ENCODE data around the gene PGAP1. TPM values are rescaled to one million over a fixed set of nuclear protein-coding genes. Genes with fewer than 3 reads are reported as not detected.

PGAP1 gene
- total RNA-seq, 1 experiment from 2014 or later = 7.1 TPM

DNA sequence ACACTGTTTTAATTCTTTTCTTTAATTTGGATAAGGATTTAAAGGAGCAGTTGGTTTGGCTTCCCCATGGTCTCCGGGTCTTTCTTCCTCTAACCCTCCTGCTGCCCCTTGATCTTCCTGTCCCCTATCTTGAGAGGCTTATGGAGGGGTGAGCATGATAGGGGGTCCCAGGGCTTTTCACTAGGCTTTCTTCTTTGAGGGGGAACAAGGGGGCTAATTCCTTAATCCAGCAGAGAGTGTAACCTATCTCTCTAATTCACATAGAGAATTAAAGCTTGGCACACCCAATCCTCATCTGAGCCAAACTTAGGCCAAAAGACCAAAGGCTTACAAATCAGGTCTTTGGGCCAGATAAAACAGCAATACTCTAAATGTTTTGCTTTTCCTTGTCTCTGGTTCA, 95.8 kb downstream of the PGAP1 start:
- H3K79me2 ChIP-seq (ENCODE audit: insufficient read depth, low read length) = no peaks in the 10 kb centered on the region
- no peaks in the 10 kb centered on the region for H3K27me3 ChIP-seq (ENCODE audit: insufficient read depth, low read length)
- H3K4me2 ChIP-seq (ENCODE audit: low read length) = no peak overlapping the region
- no peaks in the 10 kb centered on the region for H3K9me3 ChIP-seq (ENCODE audit: control insufficient read depth in 1 of 2, insufficient read depth in 1 of 2, low read depth in 1 of 2, low read length in 2 of 2)
- no peak overlapping the region for H3K27ac ChIP-seq (ENCODE audit: low read depth, low read length)
- intact Hi-C loops (cut with micrococcal nuclease) = no loop called here
- no peak for TF ChIP-seq JUND (IDR thresholded peaks at IDR 0.05)
- TF ChIP-seq, protein P1, sequence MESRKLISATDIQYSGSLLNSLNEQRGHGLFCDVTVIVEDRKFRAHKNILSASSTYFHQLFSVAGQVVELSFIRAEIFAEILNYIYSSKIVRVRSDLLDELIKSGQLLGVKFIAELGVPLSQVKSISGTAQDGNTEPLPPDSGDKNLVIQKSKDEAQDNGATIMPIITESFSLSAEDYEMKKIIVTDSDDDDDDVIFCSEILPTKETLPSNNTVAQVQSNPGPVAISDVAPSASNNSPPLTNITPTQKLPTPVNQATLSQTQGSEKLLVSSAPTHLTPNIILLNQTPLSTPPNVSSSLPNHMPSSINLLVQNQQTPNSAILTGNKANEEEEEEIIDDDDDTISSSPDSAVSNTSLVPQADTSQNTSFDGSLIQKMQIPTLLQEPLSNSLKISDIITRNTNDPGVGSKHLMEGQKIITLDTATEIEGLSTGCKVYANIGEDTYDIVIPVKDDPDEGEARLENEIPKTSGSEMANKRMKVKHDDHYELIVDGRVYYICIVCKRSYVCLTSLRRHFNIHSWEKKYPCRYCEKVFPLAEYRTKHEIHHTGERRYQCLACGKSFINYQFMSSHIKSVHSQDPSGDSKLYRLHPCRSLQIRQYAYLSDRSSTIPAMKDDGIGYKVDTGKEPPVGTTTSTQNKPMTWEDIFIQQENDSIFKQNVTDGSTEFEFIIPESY (IDR thresholded peaks at IDR 0.05; ENCODE audit: extremely low read depth, insufficient replicate concordance, low read length) = no peak
- TF ChIP-seq EZH2 (IDR thresholded peaks at IDR 0.05) = no peak
- TF ChIP-seq, protein P2, sequence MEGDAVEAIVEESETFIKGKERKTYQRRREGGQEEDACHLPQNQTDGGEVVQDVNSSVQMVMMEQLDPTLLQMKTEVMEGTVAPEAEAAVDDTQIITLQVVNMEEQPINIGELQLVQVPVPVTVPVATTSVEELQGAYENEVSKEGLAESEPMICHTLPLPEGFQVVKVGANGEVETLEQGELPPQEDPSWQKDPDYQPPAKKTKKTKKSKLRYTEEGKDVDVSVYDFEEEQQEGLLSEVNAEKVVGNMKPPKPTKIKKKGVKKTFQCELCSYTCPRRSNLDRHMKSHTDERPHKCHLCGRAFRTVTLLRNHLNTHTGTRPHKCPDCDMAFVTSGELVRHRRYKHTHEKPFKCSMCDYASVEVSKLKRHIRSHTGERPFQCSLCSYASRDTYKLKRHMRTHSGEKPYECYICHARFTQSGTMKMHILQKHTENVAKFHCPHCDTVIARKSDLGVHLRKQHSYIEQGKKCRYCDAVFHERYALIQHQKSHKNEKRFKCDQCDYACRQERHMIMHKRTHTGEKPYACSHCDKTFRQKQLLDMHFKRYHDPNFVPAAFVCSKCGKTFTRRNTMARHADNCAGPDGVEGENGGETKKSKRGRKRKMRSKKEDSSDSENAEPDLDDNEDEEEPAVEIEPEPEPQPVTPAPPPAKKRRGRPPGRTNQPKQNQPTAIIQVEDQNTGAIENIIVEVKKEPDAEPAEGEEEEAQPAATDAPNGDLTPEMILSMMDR (IDR thresholded peaks at IDR 0.05 in 2 of 3, conservative IDR thresholded peaks at IDR 0.05 in 1 of 3; ENCODE audit: borderline replicate concordance in 1 of 3, insufficient read depth in 1 of 3, low read depth in 2 of 3, low read length in 2 of 3) = no peak
- no peak for TF ChIP-seq SP1 (IDR thresholded peaks at IDR 0.05; ENCODE audit: low read depth)
- no peak for TF ChIP-seq SRF (IDR thresholded peaks at IDR 0.05; ENCODE audit: low read depth)
- TF ChIP-seq POLR2A (IDR thresholded peaks at IDR 0.05; ENCODE audit: borderline replicate concordance, extremely low read depth, insufficient read depth, insufficient read length) = no peak
- TF ChIP-seq EGR1 (IDR thresholded peaks at IDR 0.05; ENCODE audit: low read depth) = no peak
- no peak for TF ChIP-seq CBX3 (IDR thresholded peaks at IDR 0.05; ENCODE audit: low read depth)
- H3K4me1 ChIP-seq (ENCODE audit: control insufficient read depth in 1 of 2, insufficient read depth in 2 of 2, low read length in 2 of 2) = no peaks in the 10 kb centered on the region
- ChIA-PET CTCF (no interaction called here), POLR2A (no interaction called here), RAD21 (ENCODE audit: low non-redundant PET in 1 of 2, low total read pairs in 2 of 2, uncharacterized antibody in 2 of 2, unreplicated experiment in 2 of 2) (no interaction called here)
- DNase-seq (ENCODE audit: low read depth, low spot score) = no peak
- H3K9me2 ChIP-seq (ENCODE audit: insufficient read depth) = no peaks in the 10 kb centered on the region
- no peak for ATAC-seq
- no peak overlapping the region for H3K9ac ChIP-seq (ENCODE audit: low read length)
- H3K36me3 ChIP-seq (ENCODE audit: control insufficient read depth in 1 of 2, insufficient read depth in 2 of 2, low read length in 2 of 2) = no peaks in the 10 kb centered on the region
- H4K20me1 ChIP-seq (ENCODE audit: insufficient read depth) = no peaks in the 10 kb centered on the region
- no peak overlapping the region for H2AFZ ChIP-seq (ENCODE audit: low read depth, low read length, poor library complexity, severe bottlenecking)
- H3K4me3 ChIP-seq (replicated peaks in 1 of 2; ENCODE audit: low read depth in 1 of 2, low read length in 2 of 2) = no peak overlapping the region
- BruUV-seq (replicated peaks) = no TSS peak
